ENCODE results near the gene HIBCH.
"Not testable (repeated sequence)": the region's sequence is repeated elsewhere in the genome, so short reads cannot be mapped to it uniquely, and the experiment has no call there.

The HIBCH gene

DNA sequence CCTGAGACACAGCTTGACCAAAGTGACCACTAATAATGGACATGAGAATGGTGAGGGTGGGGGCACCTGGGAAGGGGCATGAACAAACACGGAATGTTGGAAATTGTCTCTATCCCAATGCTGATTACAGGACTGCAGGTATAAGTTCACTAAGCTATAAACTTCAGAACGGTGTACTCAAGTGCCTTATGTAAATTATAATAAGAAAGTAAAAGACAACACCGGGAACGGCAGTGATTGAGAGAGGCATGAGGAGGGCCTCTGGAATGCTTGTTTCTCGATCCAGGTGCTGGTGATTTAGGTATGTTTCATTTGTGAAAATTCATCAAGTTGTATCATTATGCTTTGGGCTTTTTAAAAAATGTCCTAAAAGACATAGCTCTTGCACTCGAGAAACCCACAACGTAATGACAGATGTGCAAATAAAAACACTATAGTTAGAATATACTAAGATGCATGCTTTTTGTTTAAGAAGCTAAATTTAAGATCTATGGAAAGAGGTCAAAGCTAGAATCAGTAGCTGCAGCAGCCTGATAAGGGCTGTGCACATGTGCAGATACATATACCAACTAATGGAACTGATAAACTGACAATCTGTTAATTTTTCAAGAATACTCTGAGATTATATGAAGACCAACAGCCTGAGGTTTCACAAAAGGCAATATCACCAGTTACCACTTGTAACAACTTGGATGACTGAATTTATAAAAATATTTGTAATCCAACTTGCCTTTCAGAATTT is 7.6 kb downstream of the HIBCH start:
- TF ChIP-seq, protein P1, sequence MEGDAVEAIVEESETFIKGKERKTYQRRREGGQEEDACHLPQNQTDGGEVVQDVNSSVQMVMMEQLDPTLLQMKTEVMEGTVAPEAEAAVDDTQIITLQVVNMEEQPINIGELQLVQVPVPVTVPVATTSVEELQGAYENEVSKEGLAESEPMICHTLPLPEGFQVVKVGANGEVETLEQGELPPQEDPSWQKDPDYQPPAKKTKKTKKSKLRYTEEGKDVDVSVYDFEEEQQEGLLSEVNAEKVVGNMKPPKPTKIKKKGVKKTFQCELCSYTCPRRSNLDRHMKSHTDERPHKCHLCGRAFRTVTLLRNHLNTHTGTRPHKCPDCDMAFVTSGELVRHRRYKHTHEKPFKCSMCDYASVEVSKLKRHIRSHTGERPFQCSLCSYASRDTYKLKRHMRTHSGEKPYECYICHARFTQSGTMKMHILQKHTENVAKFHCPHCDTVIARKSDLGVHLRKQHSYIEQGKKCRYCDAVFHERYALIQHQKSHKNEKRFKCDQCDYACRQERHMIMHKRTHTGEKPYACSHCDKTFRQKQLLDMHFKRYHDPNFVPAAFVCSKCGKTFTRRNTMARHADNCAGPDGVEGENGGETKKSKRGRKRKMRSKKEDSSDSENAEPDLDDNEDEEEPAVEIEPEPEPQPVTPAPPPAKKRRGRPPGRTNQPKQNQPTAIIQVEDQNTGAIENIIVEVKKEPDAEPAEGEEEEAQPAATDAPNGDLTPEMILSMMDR (IDR thresholded peaks at IDR 0.05; ENCODE audit: low read depth, low read length, missing control alignments), result no peak
- DNase-seq (ENCODE audit: low read depth), result no peak
- H3K4me3 ChIP-seq (ENCODE audit: low read depth, low read length), result no peak overlapping the region
- in situ Hi-C loops (cut with HindIII; ENCODE audit: low sequenced_read_pairs), result no loop called here

GRCh38 chr2:190308031-190308430 is 11.6 kb downstream of the HIBCH start:
- no peak for DNase-seq (ENCODE audit: low read depth)
- TF ChIP-seq, protein P1 (IDR thresholded peaks at IDR 0.05; ENCODE audit: low read depth, low read length, missing control alignments), result no peak
- no peak overlapping the region for H3K4me3 ChIP-seq (ENCODE audit: low read depth, low read length)
- in situ Hi-C loops (cut with HindIII; ENCODE audit: low sequenced_read_pairs), result no loop called here

GRCh38 chr2:190304404-190304803 is 15.2 kb downstream of the HIBCH start:
- in situ Hi-C loops (cut with HindIII; ENCODE audit: low sequenced_read_pairs), result no loop called here
- no peak for DNase-seq (ENCODE audit: low read depth)
- TF ChIP-seq, protein P1 (IDR thresholded peaks at IDR 0.05; ENCODE audit: low read depth, low read length, missing control alignments), result no peak
- H3K4me3 ChIP-seq (ENCODE audit: low read depth, low read length), result no peak overlapping the region

DNA sequence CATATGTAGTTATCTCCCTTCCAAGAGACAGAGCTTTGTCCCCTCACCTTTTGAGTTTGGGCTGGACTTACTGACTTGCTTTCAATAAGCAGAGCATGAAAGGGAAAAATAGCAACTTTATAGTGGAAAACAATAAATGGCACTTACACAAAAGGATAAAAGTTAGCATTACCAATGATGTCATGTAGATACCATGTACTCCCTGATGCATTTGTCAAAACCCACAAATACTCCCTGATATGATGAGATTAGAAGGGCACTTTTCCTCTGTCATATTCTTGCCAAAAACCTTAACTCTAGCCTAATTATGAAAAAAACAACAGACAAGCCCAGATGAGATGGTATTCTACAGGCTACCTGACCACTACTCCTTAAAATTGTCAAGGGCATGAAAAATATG is 16.0 kb downstream of the HIBCH start:
- H3K4me3 ChIP-seq (ENCODE audit: low read depth, low read length), result no peak overlapping the region
- TF ChIP-seq, protein P1 (IDR thresholded peaks at IDR 0.05; ENCODE audit: low read depth, low read length, missing control alignments), result no peak
- in situ Hi-C loops (cut with HindIII; ENCODE audit: low sequenced_read_pairs), result no loop called here
- no peak for DNase-seq (ENCODE audit: low read depth)

DNA sequence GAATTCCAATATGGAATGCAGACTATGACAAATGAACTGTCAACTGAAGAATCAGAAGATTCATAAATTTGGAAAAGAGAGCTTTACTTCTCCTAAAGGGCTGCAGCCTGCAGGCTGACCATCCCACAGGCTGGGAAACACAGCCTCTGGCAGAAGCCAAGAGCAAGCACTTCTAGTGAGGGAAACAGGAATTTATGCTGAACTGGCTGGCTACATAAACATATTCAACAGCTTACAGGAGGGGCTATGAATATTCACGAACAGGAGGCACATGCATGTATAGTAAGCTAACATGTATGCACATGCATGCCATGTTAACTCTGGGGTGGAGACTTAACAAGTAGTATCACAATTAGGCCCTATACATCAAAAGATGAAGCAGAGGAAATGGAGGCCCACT is 17.6 kb downstream of the HIBCH start:
- in situ Hi-C loops (cut with HindIII; ENCODE audit: low sequenced_read_pairs), result no loop called here
- TF ChIP-seq, protein P1 (IDR thresholded peaks at IDR 0.05; ENCODE audit: low read depth, low read length, missing control alignments), result no peak
- H3K4me3 ChIP-seq (ENCODE audit: low read depth, low read length), result no peak overlapping the region

GRCh38 chr2:190301032-190301431 is 18.6 kb downstream of the HIBCH start:
- H3K4me3 ChIP-seq (ENCODE audit: low read depth, low read length), result no peak overlapping the region
- in situ Hi-C loops (cut with HindIII; ENCODE audit: low sequenced_read_pairs), result no loop called here
- no peak for DNase-seq (ENCODE audit: low read depth)
- TF ChIP-seq, protein P1 (IDR thresholded peaks at IDR 0.05; ENCODE audit: low read depth, low read length, missing control alignments), result no peak

More for the DNA sequence above, 17.6 kb downstream of the HIBCH start:
- no peak for DNase-seq (ENCODE audit: low read depth)

DNA sequence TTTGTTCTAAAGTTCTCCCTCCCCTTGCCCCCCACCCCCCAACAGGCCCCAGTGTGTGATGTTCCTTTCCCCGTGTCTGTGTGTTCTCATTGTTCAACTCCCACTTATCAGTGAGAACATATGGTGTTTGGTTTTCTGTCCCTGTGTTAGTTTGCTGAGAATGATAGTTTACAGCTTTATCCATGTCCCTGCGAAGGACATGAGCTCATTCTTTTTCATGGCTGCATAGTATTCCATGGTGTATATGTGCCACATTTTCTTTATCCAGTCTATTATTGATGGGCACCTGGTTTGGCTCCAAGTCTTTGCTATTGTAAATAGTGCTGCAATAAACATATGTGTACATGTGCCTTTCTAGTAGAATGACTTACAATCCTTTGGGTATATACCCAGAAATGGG is 21.7 kb downstream of the HIBCH start:
- DNase-seq (ENCODE audit: low read depth); H3K4me3 ChIP-seq (ENCODE audit: low read depth, low read length); in situ Hi-C loops (cut with HindIII; ENCODE audit: low sequenced_read_pairs): not testable (repeated sequence)
